SIG-M5 treated with dmso at 0.1 percent for 504 hours (cell line): ENCODE results near the gene LKAAEAR1.

Source experiments
- DNase-seq: peaks from one replicate; lab custom pipeline; 2025; ENCODE audit not compliant: unreplicated experiment; lab: John Stamatoyannopoulos, UW

Gene LKAAEAR1

GRCh38 chr20:64080013-64080812, 4.0 kb downstream of the LKAAEAR1 start, which contains the start of gene OPRL1:
TSS of gene OPRL1 (plus strand) at chr20:64080082. CDS start at chr20:64092721, 12,639 bp downstream.
- peak; percentile 64 for DNase-seq

DNA sequence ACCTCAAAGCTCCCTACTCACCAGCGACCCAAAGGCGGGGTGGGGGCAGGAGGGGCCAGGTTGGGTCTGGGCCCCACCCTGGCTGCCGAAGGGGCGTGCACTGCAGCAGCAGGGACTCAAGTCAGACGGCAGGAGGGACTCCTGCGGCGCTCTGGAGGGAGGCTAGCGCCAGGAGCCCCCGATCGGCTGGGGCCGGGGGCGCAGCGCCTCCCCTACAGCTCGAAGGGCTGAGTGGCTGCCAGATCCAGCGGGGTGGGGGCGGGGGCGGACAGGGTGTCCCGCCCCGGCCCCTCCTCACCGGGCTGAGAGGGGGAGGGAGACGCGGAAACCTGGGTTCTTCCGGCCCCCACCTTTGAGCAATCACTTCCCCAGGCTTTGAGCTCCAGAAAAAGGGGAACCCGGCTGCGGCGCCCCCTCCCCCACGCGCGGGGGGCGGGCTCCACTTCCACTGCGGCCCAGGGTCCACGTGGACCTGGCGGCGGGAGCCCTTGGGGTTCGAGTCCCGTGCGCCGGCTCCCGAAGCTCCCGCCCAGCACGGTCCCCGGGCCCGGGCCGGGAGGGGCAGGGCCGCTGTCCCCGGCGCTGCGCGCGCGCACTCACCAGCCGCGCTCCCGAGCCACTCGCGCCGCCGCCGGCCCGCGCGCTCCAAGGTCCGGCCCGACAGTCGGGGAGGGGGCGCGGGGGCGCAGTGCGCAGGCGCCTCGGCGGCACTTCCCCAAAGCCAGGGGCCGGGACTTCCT, 4.8 kb downstream of the LKAAEAR1 start, which contains the start of gene RGS19:
Gene RGS19 (minus strand): TSS at position 246 of the 740 bp plus-strand sequence. CDS start 2,632 bp downstream, outside the sequence.
- peak; percentile 96 for DNase-seq

DNA sequence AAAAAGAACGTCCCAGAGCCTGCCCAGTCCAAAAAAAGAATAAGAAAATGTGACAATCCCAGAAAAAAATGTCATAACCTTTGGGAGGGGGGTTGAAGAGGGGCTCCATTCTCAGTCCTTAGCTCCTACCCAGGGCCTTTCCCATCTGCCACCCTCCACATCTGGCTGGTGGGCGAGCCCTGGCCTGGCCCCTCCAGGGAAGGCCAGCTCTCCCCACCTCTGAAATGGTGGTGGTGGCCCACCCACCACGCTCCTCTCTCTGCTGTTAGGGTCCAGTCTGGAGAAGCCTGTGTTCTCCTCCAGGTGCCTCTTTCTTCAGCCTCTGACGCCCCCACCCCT, 5.3 kb downstream of the LKAAEAR1 start:
- no peak for DNase-seq

DNA sequence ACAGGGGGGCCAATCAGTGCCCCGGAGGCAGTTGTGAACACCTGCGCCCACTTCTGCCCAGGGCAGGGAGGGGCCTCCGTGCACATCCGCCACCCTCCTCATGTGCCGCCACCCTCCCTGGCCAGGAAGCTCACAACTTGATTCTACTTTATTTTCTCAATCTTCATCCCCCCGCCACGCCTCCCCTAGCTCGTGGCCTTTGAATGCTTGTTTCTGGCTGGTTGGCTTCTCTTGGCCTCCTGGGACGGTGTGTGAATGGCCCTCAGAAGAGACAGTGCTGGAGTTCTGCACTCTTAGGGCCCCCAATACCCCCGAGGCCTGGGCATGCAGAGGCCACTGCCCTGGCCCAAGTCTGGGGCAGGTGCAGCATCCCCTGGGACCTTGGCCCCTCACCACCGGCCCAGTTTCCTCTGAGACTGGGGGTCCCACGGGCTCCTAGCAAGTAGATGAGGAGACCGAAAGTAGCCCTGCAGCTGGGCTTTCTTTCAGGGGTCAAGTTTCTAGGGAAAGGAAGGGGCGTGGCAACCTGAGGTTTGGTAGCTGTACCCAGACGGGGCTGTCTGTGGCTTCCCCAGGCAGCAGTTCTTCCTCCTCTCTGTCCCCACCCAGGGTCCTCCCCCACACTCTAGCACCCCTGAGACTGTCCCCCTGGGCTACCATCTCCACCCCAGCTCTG, 6.2 kb downstream of the LKAAEAR1 start:
- DNase-seq: peak; percentile 82

- DNase-seq: no peak
These were observed 6.7 kb downstream of the LKAAEAR1 start for GRCh38 chr20:64077541-64077875.

GRCh38 chr20:64077094-64077493, 7.1 kb downstream of the LKAAEAR1 start:
- peak; percentile 91 for DNase-seq

GRCh38 chr20:64076061-64076997, 7.9 kb downstream of the LKAAEAR1 start:
- DNase-seq: no peak

DNA sequence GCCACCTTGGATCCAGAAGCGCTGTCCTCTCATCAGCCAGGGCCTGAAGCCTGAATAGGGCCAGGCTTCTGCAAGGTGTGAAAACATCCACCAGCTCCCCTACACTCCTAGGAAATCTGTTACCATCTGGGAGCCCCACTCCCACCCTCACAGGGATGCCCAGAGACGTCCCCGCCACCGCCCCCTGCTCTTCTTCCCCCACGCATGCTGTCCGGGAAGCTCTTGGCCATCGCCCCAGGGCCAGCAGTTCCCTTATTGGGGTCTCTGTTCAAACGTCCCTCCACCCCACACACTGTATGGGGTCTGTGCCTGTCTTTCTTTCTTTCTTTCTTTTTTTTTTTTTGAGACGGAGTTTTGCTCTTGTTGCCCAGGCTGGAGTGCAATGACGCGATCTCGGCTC, 8.6 kb downstream of the LKAAEAR1 start:
- DNase-seq: no peak

- DNase-seq: no peak
These were observed 9.2 kb downstream of the LKAAEAR1 start for GRCh38 chr20:64074963-64075362.

DNA sequence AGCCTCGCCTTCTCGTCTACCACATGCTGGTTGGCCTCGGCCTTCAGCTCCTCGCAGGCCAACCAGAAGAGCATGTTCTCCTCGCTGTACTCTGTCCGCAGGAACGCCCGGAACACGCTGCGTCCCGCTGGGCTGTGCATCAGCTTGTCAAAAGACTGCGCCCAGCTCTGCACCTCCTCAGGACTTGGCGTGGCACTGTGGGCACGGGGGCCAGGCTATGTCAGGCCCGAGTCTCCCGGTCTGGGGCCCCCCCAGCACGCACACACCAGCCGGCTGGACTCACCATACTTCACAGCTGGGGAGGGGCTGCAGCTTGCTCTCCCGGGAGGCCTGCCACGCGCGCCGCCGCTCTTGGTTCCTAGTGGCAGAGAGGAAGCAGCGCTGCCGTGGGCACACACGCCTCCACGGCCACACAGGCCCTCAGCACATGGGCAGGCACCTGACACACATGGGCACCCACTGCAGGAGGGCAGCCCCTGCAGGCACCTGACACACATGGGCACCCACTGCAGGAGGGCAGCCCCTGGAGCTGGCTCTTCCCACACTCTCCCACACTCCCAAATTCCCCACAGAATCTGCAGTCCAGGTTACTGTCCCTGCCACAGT, 9.9 kb downstream of the LKAAEAR1 start:
- DNase-seq: no peak

GRCh38 chr20:64073476-64074183, 10.6 kb downstream of the LKAAEAR1 start:
- no peak for DNase-seq

GRCh38 chr20:64072498-64073063, 11.6 kb downstream of the LKAAEAR1 start:
- no peak for DNase-seq

- no peak for DNase-seq
These were observed 12.6 kb downstream of the LKAAEAR1 start for GRCh38 chr20:64071341-64072332.

DNA sequence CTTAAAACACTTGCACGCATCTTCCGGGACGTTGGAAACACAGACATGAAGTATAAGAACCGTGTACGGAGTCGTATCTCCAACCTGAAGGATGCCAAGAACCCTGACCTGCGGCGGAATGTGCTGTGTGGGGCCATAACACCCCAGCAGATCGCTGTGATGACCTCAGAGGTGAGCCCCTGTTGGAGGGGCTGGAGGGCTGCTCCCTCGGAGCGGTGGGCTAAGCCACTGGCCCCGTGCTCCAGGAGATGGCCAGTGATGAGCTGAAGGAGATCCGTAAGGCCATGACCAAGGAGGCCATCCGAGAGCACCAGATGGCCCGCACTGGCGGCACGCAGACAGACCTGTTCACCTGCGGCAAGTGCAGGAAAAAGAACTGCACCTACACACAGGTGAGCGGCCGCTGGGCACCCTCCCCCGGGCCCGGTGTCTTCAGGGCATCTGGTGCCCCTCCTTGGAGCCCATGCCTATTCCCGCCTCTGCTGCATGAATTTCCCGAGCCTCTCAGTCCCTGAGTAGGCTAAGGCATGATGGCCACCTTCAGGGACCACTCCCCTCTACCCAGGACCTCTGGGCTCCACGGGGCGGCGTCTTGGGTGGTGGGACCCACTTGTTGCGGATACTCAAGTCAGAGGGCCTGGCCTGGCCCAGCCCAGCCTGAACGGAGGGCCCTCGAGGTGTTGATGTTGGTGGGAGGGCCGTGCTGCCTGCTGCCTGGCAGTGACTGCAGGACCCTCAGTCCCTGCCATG, 13.8 kb downstream of the LKAAEAR1 start:
- no peak for DNase-seq

DNA sequence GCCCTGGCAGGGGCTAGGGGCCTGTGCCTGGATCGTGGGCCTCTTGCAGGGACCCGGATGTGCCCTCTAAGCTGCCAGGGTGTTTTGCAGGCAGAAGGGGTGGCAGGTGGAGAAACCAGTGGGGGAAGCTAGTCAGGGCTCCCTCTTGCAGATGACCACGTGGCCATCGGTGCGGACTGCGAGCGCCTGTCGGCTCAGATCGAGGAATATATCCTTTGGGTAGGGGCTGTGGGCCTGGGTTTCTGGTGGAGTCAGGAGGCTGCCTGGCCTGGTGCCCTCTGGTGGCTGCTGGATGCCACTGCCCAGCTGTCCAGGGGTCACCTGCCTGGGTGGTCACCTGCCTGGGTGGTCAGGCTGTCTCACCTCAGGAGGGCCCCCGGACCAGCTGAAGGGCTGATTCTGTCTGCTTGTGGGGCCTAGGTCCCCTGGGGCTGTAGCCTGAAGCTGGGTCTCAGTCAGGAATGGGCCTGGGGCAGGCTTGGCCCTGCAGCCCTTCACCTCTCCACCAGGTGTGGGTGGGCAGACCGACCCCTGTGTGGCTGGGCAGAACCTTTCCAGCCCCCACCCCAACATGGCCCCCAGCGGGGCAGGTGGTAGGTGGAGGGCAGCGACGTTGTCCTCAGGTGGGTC, 14.5 kb downstream of the LKAAEAR1 start:
- no peak for DNase-seq

- DNase-seq: no peak
These were observed 15.0 kb downstream of the LKAAEAR1 start for GRCh38 chr20:64069209-64069613.
